Endothelial cell (in vitro differentiated cells): ENCODE data around the gene FYTTD1. TPM values are rescaled to one million over a fixed set of nuclear protein-coding genes. Genes with fewer than 3 reads are reported as not detected.

Source experiments
- total RNA-seq: library from RNA; stranded (reverse); fragmentation: NEBNext Ultra II Directional; extraction: Animal tissue kit (Norgen Biotek cat#: 25700); gene quantifications from one replicate; pipeline ENCODE4 v1.2.1, GENCODE V29; 2021; ENCODE audit not compliant: unreplicated experiment

Gene FYTTD1
- total RNA-seq, 1 donor from 2014 or later: 65.3 TPM

Other genes starting within 250 kb of the FYTTD1 start
- gene BDH1, start 193.9 kb upstream of the FYTTD1 start, total RNA-seq: 4.7 TPM
- 35.0 TPM for gene RUBCN, start 13.0 kb upstream of the FYTTD1 start, total RNA-seq
- 62.2 TPM for gene LRCH3, start 41.4 kb downstream of the FYTTD1 start, total RNA-seq
- gene RPL35A, start 200.3 kb downstream of the FYTTD1 start, total RNA-seq: 1,090 TPM
- gene LMLN, start 210.3 kb downstream of the FYTTD1 start, total RNA-seq: 7.1 TPM